HG03025 (cell line): ENCODE data around the gene OR13F1.
"Not testable (repeated sequence)": the region's sequence is repeated elsewhere in the genome, so short reads cannot be mapped to it uniquely, and the experiment has no call there.

Experiments used
- ATAC-seq: cut with Tn5 transposase; IDR thresholded peaks from one replicate; pipeline ENCODE4 v1.9.1; 2021; ENCODE audit warnings: mild to moderate bottlenecking, moderate library complexity; ENCODE audit not compliant: unreplicated experiment, low FRiP score

OR13F1 gene, protein sequence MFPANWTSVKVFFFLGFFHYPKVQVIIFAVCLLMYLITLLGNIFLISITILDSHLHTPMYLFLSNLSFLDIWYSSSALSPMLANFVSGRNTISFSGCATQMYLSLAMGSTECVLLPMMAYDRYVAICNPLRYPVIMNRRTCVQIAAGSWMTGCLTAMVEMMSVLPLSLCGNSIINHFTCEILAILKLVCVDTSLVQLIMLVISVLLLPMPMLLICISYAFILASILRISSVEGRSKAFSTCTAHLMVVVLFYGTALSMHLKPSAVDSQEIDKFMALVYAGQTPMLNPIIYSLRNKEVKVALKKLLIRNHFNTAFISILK

DNA sequence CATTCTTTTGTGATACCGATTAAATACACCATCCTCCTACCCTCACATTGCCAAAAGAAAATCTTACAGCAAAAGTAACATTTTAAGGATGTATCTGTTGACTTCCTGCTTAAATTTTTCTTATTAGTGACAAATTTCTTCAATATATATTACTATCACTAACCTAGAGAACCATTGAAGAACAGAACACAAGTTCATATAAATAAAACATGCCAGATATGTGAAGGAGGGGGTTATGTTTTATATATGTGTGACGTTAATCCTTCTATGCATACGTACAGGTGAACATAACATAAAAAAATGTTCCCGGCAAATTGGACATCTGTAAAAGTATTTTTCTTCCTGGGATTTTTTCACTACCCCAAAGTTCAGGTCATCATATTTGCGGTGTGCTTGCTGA lies at the start of gene OR13F1:
Gene OR13F1, plus strand, starts transcription at position 301 of the 400 bp plus-strand sequence. Its CDS starts 0 bp downstream, at position 301.
- no peak for ATAC-seq

DNA sequence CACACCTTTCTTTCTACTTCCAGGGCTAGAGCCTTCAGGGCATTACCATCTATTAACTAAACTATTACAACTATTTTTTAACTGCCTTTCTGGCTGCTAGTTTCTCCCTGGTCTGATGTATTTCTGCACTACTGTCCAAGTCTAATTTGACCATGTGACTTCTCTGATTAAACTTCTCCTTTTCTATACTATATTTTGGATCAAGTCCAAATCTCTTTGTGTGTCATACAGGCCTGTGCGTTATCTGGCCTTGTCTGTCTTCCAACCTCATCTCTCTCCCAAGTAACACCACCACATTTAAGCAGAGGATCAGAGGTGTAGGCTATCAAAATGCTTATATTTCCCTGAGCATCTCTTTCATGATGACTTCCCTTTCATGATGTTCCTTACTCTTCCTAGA lies 47.2 kb upstream of the OR13F1 start:
- ATAC-seq, result no peak

DNA sequence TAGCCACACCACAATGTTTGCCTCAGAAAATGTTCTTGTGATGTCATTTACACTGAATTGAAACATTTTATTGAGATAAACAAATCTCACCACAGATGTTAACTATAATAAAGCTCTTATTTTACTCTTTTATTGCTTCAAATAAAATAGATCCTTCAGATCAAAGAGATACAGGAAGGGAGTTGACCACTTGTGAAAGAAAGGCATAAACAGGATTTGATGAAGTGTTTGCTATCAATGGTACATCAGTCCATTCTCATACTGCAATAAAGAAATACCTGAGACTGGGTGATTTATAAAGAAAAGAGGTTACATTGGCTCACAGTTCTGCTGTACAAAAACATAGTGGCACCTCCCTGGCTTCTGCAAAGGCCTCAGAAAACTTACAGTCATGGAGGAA lies 40.2 kb upstream of the OR13F1 start:
- no peak for ATAC-seq

DNA sequence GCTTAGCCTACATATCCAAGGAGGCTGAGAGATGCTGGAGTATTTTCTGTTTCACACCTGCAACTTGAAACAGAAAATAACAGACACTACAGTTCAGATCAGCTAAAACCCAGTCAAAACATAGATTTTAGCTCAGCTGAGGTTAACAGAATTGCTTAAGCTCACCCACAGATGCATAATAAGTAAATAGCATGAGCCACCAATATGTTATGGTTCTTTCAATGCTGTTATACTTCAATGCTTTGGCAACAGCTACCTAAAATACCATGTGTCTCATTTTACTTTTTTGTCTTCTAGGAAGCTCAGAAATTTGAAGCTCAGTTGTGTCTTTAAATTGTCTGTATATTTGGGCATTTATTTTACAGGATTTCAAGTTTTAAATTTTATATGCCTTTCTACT lies 35.8 kb upstream of the OR13F1 start:
- no peak for ATAC-seq

DNA sequence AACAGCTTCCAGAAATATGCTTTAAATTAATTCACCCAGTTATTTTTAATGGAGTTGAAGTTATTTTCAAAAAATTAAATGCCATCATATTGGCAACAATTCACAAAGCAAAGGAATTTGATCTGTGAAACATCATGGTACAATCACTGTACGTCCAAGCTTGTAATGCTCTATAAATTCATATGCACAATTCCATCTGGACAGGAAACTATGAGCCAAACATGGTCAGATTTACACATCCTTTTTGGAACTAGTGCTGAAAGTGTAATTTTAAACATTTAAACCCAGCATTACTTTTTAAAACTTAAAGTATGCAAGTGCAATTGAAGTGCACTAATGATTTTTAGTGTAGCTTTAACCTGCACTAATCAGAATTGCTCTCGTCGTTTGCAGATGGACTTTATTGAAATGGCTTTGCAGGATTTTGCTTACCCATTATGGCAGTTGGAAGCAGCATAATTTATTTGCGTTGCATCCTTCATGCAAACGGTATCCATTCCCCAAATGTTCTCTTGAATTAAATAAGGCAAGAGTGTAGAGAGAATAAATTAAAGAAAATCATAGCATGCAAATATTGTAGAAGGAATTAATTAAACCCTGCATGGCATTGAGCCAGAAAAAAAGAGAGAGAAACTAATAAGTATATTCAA lies 21.0 kb upstream of the OR13F1 start:
- no peak for ATAC-seq

DNA sequence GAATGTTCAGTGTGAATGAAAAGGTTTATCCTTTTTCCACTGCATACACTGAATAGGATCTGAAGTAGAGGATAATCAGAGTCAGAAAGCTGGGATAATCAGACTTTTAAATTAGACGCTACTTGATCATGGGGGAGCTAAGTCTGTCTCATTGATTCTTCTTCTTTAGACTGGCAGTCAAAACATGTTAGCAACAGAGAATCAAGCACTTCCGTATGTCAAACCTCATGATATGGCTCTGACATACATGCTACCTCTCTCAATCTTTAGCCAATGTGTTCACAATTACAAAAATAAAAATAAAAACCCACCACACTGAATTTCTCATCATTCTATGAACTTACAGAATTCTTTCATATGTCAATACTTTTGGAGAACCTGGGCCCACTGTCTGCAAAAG lies 19.0 kb upstream of the OR13F1 start:
- no peak for ATAC-seq

DNA sequence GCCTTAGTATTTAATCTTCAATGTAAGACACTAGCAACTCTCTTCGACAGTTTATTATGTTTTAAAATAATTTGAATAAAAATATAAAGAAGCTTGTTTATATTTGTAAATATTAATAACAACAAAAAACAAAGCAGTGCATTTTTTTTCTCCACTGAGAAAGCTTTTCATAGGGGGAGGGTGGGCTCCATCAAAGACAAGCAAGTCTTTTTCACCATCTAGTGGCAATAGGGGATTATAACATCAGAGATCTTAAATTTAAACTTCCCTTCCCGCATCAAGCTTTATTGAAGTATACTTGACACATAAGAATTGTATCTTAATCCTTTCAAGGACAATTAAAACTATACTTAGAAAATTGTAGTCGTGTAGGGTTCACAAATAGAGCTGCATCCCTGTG lies 9.3 kb upstream of the OR13F1 start:
- ATAC-seq, result no peak

DNA sequence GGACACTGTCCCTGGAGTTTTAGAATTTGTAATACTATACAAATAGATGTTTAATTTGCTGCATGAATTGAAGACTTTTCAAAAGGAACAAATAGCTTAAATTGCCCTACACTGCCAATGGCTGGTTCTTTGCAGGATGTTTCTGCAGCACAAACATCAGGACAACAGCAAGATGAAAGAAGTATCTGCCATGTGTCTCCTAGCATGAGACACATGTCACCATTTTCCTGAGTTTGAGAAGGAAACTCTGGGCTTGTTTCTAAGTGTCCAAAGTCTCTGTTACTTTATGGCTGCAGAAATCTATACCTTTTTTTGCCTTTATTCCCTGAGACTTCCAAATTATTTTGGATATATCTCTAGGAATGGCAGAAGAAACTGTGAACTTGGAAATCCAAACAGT lies 623 bp upstream of the OR13F1 start:
- no peak for ATAC-seq

DNA sequence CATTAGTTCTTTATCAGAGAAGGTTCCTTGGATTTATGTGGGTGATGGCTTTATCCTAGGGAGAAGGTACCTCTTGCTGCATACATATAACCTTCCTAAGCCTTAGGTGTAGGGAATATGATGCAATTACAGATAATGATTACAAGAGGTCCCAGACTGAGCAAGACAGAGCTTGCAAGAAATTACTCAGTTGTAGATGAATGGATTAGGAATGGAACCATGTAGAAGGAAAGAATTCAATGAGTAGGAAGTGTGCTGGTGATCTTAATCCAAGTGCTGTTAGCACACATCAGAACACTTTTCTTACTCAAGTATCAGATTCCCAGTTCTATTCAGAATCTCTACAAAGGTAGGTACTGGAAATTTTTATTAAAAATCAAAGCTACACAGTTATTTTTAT lies 2.5 kb downstream of the OR13F1 start:
- no peak for ATAC-seq

DNA sequence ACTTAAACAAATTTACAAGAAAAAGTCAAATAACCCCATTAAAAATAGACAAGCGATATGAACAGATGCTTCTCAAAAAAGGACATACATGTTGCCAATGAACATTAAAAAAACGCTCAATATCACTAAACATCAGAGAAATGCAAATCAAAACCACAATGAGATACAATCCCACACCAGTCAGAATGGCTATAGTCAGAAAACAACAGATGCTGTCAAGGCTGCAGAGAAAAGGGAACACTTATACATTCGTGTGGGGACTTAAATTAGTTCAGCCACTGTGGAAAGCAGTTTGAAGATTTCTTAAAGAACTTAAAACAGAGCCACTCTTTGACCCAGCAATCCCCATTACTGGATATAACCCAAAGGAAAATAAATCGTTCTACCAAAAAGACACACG lies 10.8 kb downstream of the OR13F1 start:
- no peak for ATAC-seq

DNA sequence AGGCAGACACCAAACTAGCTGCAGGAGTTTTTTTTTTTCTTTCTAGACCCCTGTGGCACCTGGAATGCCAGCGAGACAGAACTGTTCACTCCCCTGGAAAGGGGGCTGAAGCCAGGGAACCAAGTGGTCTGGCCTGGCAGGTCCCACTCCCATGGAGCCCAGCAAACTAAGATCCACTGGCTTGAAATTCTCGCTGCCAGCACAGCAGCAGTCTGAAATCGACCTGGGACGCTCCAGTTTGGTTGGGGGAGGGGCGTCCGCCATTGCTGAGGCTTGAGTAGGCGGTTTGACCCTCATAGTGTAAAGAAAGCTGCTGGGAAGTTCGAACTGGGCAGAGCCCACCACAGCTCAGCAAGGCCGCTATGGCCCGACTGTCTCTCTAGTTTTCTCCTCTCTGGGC lies 16.2 kb downstream of the OR13F1 start:
- ATAC-seq, result not testable (repeated sequence)

DNA sequence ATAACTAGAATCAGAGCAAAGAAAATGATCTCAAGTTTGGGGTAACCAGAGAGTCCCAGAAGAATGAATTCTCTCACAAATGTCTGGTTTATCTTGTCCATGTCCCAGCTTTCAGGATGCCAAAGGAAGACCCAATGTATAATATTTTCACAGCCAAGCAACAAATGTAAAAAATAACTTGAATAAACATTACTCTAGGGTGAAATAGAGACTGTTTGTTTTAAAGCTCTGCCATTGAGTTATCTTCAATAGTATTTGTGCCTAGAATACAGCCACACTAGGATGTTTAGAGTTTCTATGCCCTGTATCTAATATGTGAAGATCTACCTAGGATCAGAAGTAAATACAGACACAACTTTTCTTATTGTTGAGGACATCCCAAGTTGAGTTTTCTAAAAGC lies 23.0 kb downstream of the OR13F1 start, which contains the start of gene OR13C4:
Gene OR13C4, minus strand, starts transcription at position 101 of the 400 bp plus-strand sequence. Its CDS starts 0 bp downstream, at position 101.
- ATAC-seq, result no peak

DNA sequence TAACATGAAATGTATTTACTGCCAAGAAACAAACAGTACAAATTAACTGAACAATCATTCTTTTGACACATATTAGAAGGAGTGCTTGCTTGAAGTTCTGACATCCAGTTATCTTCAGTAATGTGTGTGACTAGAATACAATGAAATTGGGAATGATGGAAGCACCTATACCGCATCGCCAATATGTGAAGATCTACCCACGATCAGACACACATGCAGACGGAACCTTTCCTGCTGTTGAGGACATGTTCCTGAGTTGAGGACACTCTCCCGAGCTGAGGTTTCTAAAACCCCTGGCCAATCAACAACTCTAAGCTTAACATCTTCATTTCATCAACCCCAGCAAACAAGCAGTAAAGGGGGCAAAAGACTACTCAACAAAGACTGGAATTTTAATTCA lies 32.7 kb downstream of the OR13F1 start, which contains the start of gene OR13C3:
Gene OR13C3, minus strand, starts transcription at position 101 of the 400 bp plus-strand sequence. CDS start 133 bp downstream, outside the sequence.
- ATAC-seq, result no peak

DNA sequence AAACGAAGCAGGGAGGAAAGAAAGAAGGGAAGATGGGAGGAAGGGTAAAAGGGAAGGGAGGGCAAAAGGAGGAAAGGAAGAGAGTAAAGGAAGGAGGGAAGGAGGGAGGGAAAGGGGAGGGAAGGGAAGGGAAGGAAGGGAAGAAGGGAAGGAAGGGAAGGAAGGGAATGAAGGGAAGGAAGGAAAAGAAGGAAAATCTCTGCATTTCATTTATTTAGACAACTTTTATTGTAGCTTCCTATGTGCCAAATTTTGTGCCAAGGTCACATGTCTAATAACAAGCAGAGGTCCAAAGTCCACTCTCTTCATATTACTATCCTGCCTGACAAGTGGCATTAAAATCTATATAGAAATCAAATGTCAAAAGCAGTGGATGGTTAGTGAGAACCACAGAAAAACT lies 35.2 kb downstream of the OR13F1 start:
- no peak for ATAC-seq

DNA sequence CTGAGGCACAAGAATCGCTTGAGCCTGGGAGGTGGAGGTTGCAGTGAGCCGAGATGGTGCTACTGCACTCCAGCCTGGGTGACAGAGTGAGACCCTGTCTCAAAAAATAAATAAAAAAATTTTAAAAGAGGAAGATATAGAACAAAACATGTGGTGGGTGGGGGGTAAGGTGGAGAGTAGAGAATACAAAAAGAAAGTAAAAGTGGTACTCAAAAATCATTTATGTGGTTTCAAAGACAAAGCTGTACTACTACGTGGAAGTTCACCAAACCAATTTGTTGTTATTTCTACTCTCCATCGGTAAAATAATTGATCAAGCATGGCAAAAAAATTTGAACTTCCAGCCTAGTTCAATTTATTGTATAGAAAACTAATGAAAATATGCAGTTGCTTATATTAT lies 40.6 kb downstream of the OR13F1 start:
- ATAC-seq, result no peak

DNA sequence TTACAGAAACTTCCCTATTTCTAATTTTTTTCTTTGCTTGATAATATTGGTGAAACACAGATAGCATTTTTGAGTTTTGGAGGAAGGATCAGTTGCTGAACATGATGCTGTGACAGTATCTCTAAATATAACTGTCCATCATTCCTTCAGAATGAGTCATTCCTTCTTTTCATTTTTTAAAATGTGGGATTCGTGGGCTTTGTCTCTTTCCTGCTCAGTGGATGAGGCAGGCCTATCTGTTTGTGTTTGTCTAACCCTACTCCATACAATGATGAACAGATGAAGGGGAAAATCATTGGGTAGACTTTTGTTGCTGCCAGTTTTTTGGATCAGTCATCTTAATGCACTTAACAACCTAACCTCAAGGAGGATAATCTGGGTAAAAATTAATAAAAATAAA lies 49.2 kb downstream of the OR13F1 start:
- ATAC-seq, result no peak
